Prostate gland (tissue), 2 donors: ENCODE data around the gene ZHX3.

ENCODE experiments used
- CTCF ChIP-seq, 4 experiments: fragments of 200-600 bp in 2 of 4; fragments of 450-650 bp in 2 of 4; sonication (generic) in 2 of 4; IDR thresholded peaks; 1 replicate in 3 of 4; 2 replicates in 1 of 4; pipeline ENCODE4 v1.5.1; 2016 to 2019; ENCODE audit warnings: antibody characterized with exemption in 4 of 4, mild to moderate bottlenecking in 2 of 4, moderate library complexity in 2 of 4
- POLR2AphosphoS5 ChIP-seq: sonication (generic); formaldehyde crosslinking; IDR thresholded peaks from one replicate; pipeline ENCODE4 v1.6.1; 2017; ENCODE audit warnings: antibody characterized with exemption

- TF ChIP-seq CTCF (IDR thresholded peaks at IDR 0.05) (no peak), POLR2AphosphoS5 (no peak)
Measured at GRCh38 chr20:41255655-41256054, 61.9 kb downstream of the ZHX3 start.
